Anterior cingulate cortex (tissue), 58 donors: Measurements from ENCODE around the gene CNDP2.
"Not testable (repeated sequence)": the region's sequence is repeated elsewhere in the genome, so short reads cannot be mapped to it uniquely, and the experiment has no call there.

ENCODE experiments used
- DNase-seq, 58 donors: peaks; one replicate each; lab custom pipeline; 2025; lab: John Stamatoyannopoulos, UW

The CNDP2 gene

GRCh38 chr18:74498712-74499627 lies 2.8 kb downstream of the CNDP2 start:
- peak in 21 of 58 donors; percentile 2 to 64 (median 41) for DNase-seq

- DNase-seq, result peak in 41 of 58 donors; percentile 10 to 84 (median 44)
Observed at GRCh38 chr18:74499633-74500032, 3.5 kb downstream of the CNDP2 start.

- DNase-seq, result no peak
Observed at GRCh38 chr18:74500372-74500771, 4.2 kb downstream of the CNDP2 start.

- DNase-seq, result not testable (repeated sequence)
Observed at GRCh38 chr18:74500774-74501173, 4.6 kb downstream of the CNDP2 start.

GRCh38 chr18:74501386-74501785 lies 5.2 kb downstream of the CNDP2 start:
- DNase-seq, result no peak

GRCh38 chr18:74503137-74503536 lies 7.0 kb downstream of the CNDP2 start:
- DNase-seq, result no peak

GRCh38 chr18:74505776-74506175 lies 9.6 kb downstream of the CNDP2 start:
- no peak for DNase-seq

- peak in 13 of 58 donors; percentile 9 to 39 (median 28) for DNase-seq
Observed at GRCh38 chr18:74506448-74507084, 10.4 kb downstream of the CNDP2 start.

- DNase-seq, result no peak
Observed at GRCh38 chr18:74507097-74507881, 11.1 kb downstream of the CNDP2 start.

- no peak for DNase-seq
Observed at GRCh38 chr18:74507927-74508326, 11.8 kb downstream of the CNDP2 start.

GRCh38 chr18:74508366-74508765 lies 12.2 kb downstream of the CNDP2 start:
- DNase-seq, result no peak

- DNase-seq, result no peak
Observed at GRCh38 chr18:74508821-74509225, 12.7 kb downstream of the CNDP2 start.

GRCh38 chr18:74509856-74510769 lies 13.9 kb downstream of the CNDP2 start:
- DNase-seq, result no peak

- no peak for DNase-seq
Observed at GRCh38 chr18:74510770-74511095, 14.6 kb downstream of the CNDP2 start.

- DNase-seq, result peak in 14 of 58 donors; percentile 15 to 76 (median 44)
Observed at GRCh38 chr18:74511823-74512222, 15.7 kb downstream of the CNDP2 start.

GRCh38 chr18:74512321-74513053 lies 16.3 kb downstream of the CNDP2 start:
- DNase-seq, result peak in 54 of 58 donors; percentile 11 to 95 (median 70)

- no peak for DNase-seq
Observed at GRCh38 chr18:74513149-74513882, 17.2 kb downstream of the CNDP2 start.

GRCh38 chr18:74513883-74514205 lies 17.7 kb downstream of the CNDP2 start:
- DNase-seq, result no peak
